Pancreas (tissue), 10 donors: ENCODE measurements around the gene TNFSF15. TPM values are rescaled to one million over a fixed set of nuclear protein-coding genes. Genes with fewer than 3 reads are reported as not detected.

Source experiments
- ATAC-seq, 4 donors: fragments of 200-7000 bp; cut with Tn5 transposase; one replicate each; pipeline versions ENCODE4 v1.8.0 to v1.9.1; 2020; ENCODE audit warnings: mild to moderate bottlenecking in 4 of 4, moderate library complexity in 4 of 4
- DNase-seq, 6 donors: peaks; one replicate each; pipeline ENCODE4 v3.0.0-alpha.2; 2020
- FAIRE-seq: peaks from 2 replicates; lab custom pipeline; 2012; peaks lifted over from hg19 to GRCh38; lab: Jason Lieb, UNC
- H3K27ac ChIP-seq, 4 donors: fragments of 200-600 bp; sonication (generic); 1 replicate in 3 of 4; 2 replicates in 1 of 4; pipeline versions ENCODE4 v1.5.0 to v1.8.0; 2020
- H3K27me3 ChIP-seq, 4 donors: fragments of 200-600 bp; one replicate each; pipeline ENCODE4 v1.8.0; 2021
- H3K36me3 ChIP-seq, 3 donors: fragments of 200-600 bp; sonication (generic) in 1 of 3; one replicate each; pipeline versions ENCODE4 v1.5.0 to v1.8.0; 2020 to 2021
- H3K4me1 ChIP-seq, 3 donors: fragments of 200-600 bp; one replicate each; pipeline ENCODE4 v1.8.0; 2021
- H3K4me3 ChIP-seq, 4 donors: fragments of 200-600 bp; sonication (generic) in 2 of 4; one replicate each; pipeline versions ENCODE4 v1.5.0 to v1.8.0; 2020 to 2021
- H3K9me3 ChIP-seq, 4 donors: fragments of 200-600 bp; one replicate each; pipeline ENCODE4 v1.8.0; 2021
- WGBS, 2 donors: extraction: QIAGEN DNeasy Blood & Tissue Kit; methylation state at CpG; one replicate each; pipeline ENCODE4 v1.1.7; 2013; 5-methylcytosine and 5-hydroxymethylcytosine counted together
- intact Hi-C, 3 donors: fragments of 100-400 bp; cut with DNase I; formaldehyde crosslinking; loops; one replicate each; pipeline versions ENCODE4 v1.11.1 to v1.14.2; 2022
- polyA plus RNA-seq, 2 donors: library from polyadenylated mRNA; stranded (reverse); fragments of 200-250 nt; gene quantifications; one replicate each; pipeline ENCODE4 v1.2.3, GENCODE V29; 2013
- total RNA-seq, 6 donors: library from RNA; stranded (reverse); fragmentation: NEBNext Ultra II Directional in 4 of 6; extraction: Animal tissue kit (Norgen Biotek cat#: 25700) in 4 of 6; gene quantifications; one replicate each; pipeline versions ENCODE4 v1.2.1 to v1.2.4, GENCODE V29; 2021 to 2023
- TF ChIP-seq, protein P1 (sequence below), 4 donors: fragments of 200-600 bp; sonication (generic) in 3 of 4; IDR thresholded peaks; one replicate each; pipeline versions ENCODE4 v1.5.0 to v1.8.0; 2021; ENCODE audit warnings: antibody characterized with exemption in 4 of 4
- donor health status: healthy with polysubstance abuse.
- donor health status: DM: no; HTN: no; CAD: no; lungs with moderate emphysema.
- donor health status: DM: no; HTN: no; CAD: no.
- donor health status: control.
- donor health status: control.
- donor health status: Bipolar disorder and iron deficiency.
- donor health status: DM: yes; HTN: yes; CAD: no.
- donor health status: DM: no; HTN: no; CAD: no.
- donor health status: DM: no; HTN: no; CAD: no.
- donor health status: DM: yes; HTN: yes; CAD: no.

Gene TNFSF15
- total and polyA plus RNA-seq, 8 donors = 0.04 to 1.7 (median 0.12) TPM

- TF ChIP-seq, protein P1, sequence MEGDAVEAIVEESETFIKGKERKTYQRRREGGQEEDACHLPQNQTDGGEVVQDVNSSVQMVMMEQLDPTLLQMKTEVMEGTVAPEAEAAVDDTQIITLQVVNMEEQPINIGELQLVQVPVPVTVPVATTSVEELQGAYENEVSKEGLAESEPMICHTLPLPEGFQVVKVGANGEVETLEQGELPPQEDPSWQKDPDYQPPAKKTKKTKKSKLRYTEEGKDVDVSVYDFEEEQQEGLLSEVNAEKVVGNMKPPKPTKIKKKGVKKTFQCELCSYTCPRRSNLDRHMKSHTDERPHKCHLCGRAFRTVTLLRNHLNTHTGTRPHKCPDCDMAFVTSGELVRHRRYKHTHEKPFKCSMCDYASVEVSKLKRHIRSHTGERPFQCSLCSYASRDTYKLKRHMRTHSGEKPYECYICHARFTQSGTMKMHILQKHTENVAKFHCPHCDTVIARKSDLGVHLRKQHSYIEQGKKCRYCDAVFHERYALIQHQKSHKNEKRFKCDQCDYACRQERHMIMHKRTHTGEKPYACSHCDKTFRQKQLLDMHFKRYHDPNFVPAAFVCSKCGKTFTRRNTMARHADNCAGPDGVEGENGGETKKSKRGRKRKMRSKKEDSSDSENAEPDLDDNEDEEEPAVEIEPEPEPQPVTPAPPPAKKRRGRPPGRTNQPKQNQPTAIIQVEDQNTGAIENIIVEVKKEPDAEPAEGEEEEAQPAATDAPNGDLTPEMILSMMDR (IDR thresholded peaks at IDR 0.05) = no peak
- Histone ChIP-seq H3K27ac (no peak overlapping the region), H3K36me3 (no peaks in the 10 kb centered on the region), H3K27me3 (no peaks in the 10 kb centered on the region), H3K9me3 (no peaks in the 10 kb centered on the region), H3K4me3 (no peak overlapping the region), H3K4me1 (peaks cover 0 to 1% (median 0%) of the 10 kb centered on the region in 3 donors)
- intact Hi-C loops = no loop called here
- ATAC-seq (no peak), FAIRE-seq (no peak), DNase-seq (no peak)
- WGBS, 2 donors = 67 to 79% methylated on average over 3 of the region's 3 CpGs
Measured at GRCh38 chr9:114826431-114826830, 20.6 kb upstream of the TNFSF15 start.

GRCh38 chr9:114825126-114825795, 19.4 kb upstream of the TNFSF15 start:
- H3K27me3 ChIP-seq = no peaks in the 10 kb centered on the region
- no peak overlapping the region for H3K4me3 ChIP-seq
- no peak for FAIRE-seq
- DNase-seq = no peak
- ATAC-seq = no peak
- TF ChIP-seq, protein P1 (IDR thresholded peaks at IDR 0.05) = no peak
- intact Hi-C loops = no loop called here
- H3K36me3 ChIP-seq = no peaks in the 10 kb centered on the region
- H3K9me3 ChIP-seq = no peaks in the 10 kb centered on the region
- 56 to 57% methylated on average over 4 of the region's 4 CpGs for WGBS, 2 donors
- peaks cover 0 to 2% (median 0%) of the 10 kb centered on the region in 3 donors for H3K4me1 ChIP-seq
- H3K27ac ChIP-seq = no peak overlapping the region

GRCh38 chr9:114824110-114824509, 18.3 kb upstream of the TNFSF15 start:
- no peak for DNase-seq
- intact Hi-C loops = no loop called here
- 29 to 32% methylated on average over 1 of the region's 1 CpG for WGBS, 2 donors
- Histone ChIP-seq H3K9me3 (no peaks in the 10 kb centered on the region), H3K36me3 (no peaks in the 10 kb centered on the region), H3K4me3 (no peak overlapping the region), H3K4me1 (peaks cover 0 to 2% (median 0%) of the 10 kb centered on the region in 3 donors), H3K27me3 (no peaks in the 10 kb centered on the region), H3K27ac (no peak overlapping the region)
- no peak for FAIRE-seq
- peak in 2 of 4 donors; percentile 61 to 63 for ATAC-seq
- TF ChIP-seq, protein P1 (IDR thresholded peaks at IDR 0.05) = no peak

GRCh38 chr9:114823441-114823840, 17.6 kb upstream of the TNFSF15 start:
- ATAC-seq (no peak), DNase-seq (no peak), FAIRE-seq (no peak)
- TF ChIP-seq, protein P1 (IDR thresholded peaks at IDR 0.05) = no peak
- H3K4me3 ChIP-seq = no peak overlapping the region
- H3K36me3 ChIP-seq = no peaks in the 10 kb centered on the region
- intact Hi-C loops = no loop called here
- H3K9me3 ChIP-seq = no peaks in the 10 kb centered on the region
- H3K4me1 ChIP-seq = peaks cover 0 to 2% (median 0%) of the 10 kb centered on the region in 3 donors
- 67 to 94% methylated on average over 1 of the region's 1 CpG for WGBS, 2 donors
- no peak overlapping the region for H3K27ac ChIP-seq
- H3K27me3 ChIP-seq = no peaks in the 10 kb centered on the region

DNA sequence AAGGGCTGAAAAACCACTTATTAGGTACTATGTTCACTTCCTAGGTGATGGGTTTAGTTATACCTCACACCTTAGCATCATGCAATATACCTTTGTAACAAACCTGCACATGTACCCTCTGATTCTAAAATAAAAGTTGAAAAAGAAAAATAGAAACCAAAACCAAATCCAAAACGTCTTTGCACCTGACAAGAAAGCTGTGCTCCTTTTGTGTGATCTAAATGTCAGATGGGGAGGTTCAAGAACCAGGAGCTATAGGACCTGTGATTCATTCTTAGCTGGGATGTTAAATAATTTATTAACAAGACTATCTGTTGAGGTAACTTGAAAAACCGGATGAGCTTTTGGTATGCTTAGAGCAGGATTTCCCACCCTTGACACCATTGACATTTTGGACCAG, 16.9 kb upstream of the TNFSF15 start:
- no peaks in the 10 kb centered on the region for H3K9me3 ChIP-seq
- H3K27ac ChIP-seq = no peak overlapping the region
- ATAC-seq (no peak), DNase-seq (no peak), FAIRE-seq (no peak)
- no peaks in the 10 kb centered on the region for H3K36me3 ChIP-seq
- TF ChIP-seq, protein P1 (IDR thresholded peaks at IDR 0.05) = no peak
- intact Hi-C loops = no loop called here
- H3K4me1 ChIP-seq = peaks cover 0 to 2% (median 0%) of the 10 kb centered on the region in 3 donors
- H3K4me3 ChIP-seq = no peak overlapping the region
- no peaks in the 10 kb centered on the region for H3K27me3 ChIP-seq
- 52 to 67% methylated on average over 2 of the region's 2 CpGs for WGBS, 2 donors
